Caco-2 (cell line): ENCODE data around the gene RIN3. TPM values are rescaled to one million over a fixed set of nuclear protein-coding genes. Genes with fewer than 3 reads are reported as not detected.

Experiments
- BruUV-seq: library from RNA; stranded (reverse); fragments of 400-500 nt; replicated peaks from 2 replicates; lab custom pipeline; 2021; lab: Mats Ljungman, UMichigan
- CTCF ChIA-PET: fragments of 300-600 bp; sonication (Branson Sonifier 250); formaldehyde crosslinking; loops from one replicate; lab custom pipeline; 2022; ENCODE audit warnings: antibody characterized with exemption; lab: Charles Lee
- POLR2A ChIA-PET: fragments of 300-600 bp; sonication (Branson Sonifier 250); formaldehyde crosslinking; loops from one replicate; lab custom pipeline; 2022; ENCODE audit warnings: antibody characterized with exemption; lab: Charles Lee
- DNase-seq, 2 experiments: peaks; one replicate each; pipeline versions ENCODE4 v3.0.0 to v3.0.0-alpha.2; 2020 to 2022
- H3K27me3 ChIP-seq: replicated peaks from 2 replicates; pipeline ENCODE4 v1.6.0; 2011; ENCODE audit warnings: low read length; ENCODE audit not compliant: control insufficient read depth, insufficient read depth
- H3K36me3 ChIP-seq: 2 replicates; pipeline ENCODE4 v1.5.1; 2011; ENCODE audit warnings: low read length; ENCODE audit not compliant: control insufficient read depth, insufficient read depth
- H3K4me1 ChIP-seq: fragments of 250-450 bp; sonication (Bioruptor Pico); 2 replicates; pipeline ENCODE4 v1.5.1; 2020; ENCODE audit warnings: mild to moderate bottlenecking
- H3K4me3 ChIP-seq: 2 replicates; pipeline ENCODE4 v1.5.1; 2011; ENCODE audit warnings: low read depth, mild to moderate bottlenecking, control low read depth, low read length
- H3K9me3 ChIP-seq: fragments of 250-450 bp; sonication (Bioruptor Pico); 2 replicates; pipeline ENCODE4 v1.5.1; 2020; ENCODE audit warnings: mild to moderate bottlenecking, moderate library complexity
- H3K27ac Mint-ChIP-seq: one replicate; pipeline ENCODE4 v1.8.0; 2022; ENCODE audit warnings: mixed read lengths; ENCODE audit not compliant: unreplicated experiment
- H3K27me3 Mint-ChIP-seq: one replicate; pipeline ENCODE4 v1.8.0; 2022; ENCODE audit warnings: mixed read lengths; ENCODE audit not compliant: insufficient read depth, unreplicated experiment
- H3K36me3 Mint-ChIP-seq: one replicate; pipeline ENCODE4 v1.8.0; 2022; ENCODE audit warnings: mild to moderate bottlenecking, mixed read lengths; ENCODE audit not compliant: insufficient read depth, unreplicated experiment
- H3K4me1 Mint-ChIP-seq: one replicate; pipeline ENCODE4 v1.8.0; 2022; ENCODE audit warnings: low read depth, mixed read lengths; ENCODE audit not compliant: unreplicated experiment
- H3K4me3 Mint-ChIP-seq: one replicate; pipeline ENCODE4 v1.8.0; 2022; ENCODE audit warnings: mild to moderate bottlenecking, moderate library complexity, mixed read lengths; ENCODE audit not compliant: unreplicated experiment
- H3K9me3 Mint-ChIP-seq: one replicate; pipeline ENCODE4 v1.8.0; 2022; ENCODE audit warnings: mixed read lengths; ENCODE audit not compliant: unreplicated experiment
- intact Hi-C: fragments of 100-400 bp; cut with micrococcal nuclease; formaldehyde crosslinking; loops from one replicate; pipeline ENCODE4 v1.10.0; 2022; ENCODE audit not compliant: unreplicated experiment
- total RNA-seq: library from RNA; stranded (reverse); gene quantifications from 2 replicates; pipeline ENCODE4 v1.2.3, GENCODE V29; 2022
- TF ChIP-seq, protein P1 (sequence below), 2 experiments: fragments of 200-600 bp in 1 of 2; IDR thresholded peaks; 1 replicate in 1 of 2; 2 replicates in 1 of 2; pipeline versions ENCODE4 v1.5.1 to v1.8.0; 2011 to 2022; ENCODE audit warnings: antibody characterized with exemption in 1 of 2, control low read depth in 1 of 2, inconsistent platforms in 1 of 2, low read depth in 1 of 2, low read length in 1 of 2, mild to moderate bottlenecking in 1 of 2, moderate library complexity in 1 of 2; ENCODE audit not compliant: insufficient read depth in 1 of 2, severe bottlenecking in 1 of 2, unreplicated experiment in 1 of 2

RIN3 gene
- total RNA-seq, 1 experiment from 2014 or later, result 20.7 TPM

DNA sequence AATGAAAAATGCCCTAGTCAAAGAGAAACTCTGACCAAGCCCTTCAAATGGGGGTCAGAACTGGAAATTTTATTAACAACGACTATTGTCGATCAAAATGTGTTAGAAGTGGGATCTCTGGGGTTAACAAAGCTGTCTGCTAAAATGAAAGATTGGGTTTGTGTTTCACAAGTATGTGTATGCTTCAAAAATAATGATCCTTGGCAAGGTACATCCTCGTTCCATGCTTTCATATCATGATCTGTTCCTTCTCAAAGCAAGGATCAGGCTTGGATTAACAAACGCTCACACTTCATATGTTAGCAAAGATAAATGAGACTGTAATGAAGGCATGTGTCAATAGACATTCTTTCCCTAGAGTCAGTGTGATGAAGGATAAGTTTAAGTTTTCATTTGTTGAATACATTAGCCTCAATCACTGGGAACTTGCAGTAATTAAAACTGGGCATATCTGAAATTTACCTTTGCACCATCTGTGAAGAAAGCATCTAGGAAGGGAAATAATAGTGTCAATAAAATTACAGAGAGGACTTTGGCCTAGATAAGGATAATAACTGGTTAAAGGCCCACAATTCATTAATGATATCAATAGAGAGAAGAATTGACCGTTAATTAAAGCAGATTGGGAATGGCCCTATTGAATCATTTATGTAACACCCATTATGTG, 91.8 kb downstream of the RIN3 start:
- no peak for DNase-seq
- Histone ChIP-seq H3K27me3 (no peaks in the 10 kb centered on the region), H3K9me3 (no peaks in the 10 kb centered on the region), H3K4me3 (no peak overlapping the region), H3K4me1 (no peaks in the 10 kb centered on the region), H3K36me3 (no peaks in the 10 kb centered on the region)
- Mint-ChIP-seq H3K27me3 (no peaks in the 10 kb centered on the region), H3K9me3 (no peaks in the 10 kb centered on the region), H3K27ac (no peak overlapping the region), H3K4me1 (no peaks in the 10 kb centered on the region), H3K36me3 (peaks cover 8% of the 10 kb centered on the region), H3K4me3 (no peak overlapping the region)
- no TSS peak for BruUV-seq
- ChIA-PET POLR2A (no interaction called here), CTCF (interaction anchor here (0.6 kb wide), 1 partner anchor 508 kb away, joined by 3 read pairs; no protein-coding TSS in a partner anchor)
- intact Hi-C loops, result no loop called here
- TF ChIP-seq, protein P1, sequence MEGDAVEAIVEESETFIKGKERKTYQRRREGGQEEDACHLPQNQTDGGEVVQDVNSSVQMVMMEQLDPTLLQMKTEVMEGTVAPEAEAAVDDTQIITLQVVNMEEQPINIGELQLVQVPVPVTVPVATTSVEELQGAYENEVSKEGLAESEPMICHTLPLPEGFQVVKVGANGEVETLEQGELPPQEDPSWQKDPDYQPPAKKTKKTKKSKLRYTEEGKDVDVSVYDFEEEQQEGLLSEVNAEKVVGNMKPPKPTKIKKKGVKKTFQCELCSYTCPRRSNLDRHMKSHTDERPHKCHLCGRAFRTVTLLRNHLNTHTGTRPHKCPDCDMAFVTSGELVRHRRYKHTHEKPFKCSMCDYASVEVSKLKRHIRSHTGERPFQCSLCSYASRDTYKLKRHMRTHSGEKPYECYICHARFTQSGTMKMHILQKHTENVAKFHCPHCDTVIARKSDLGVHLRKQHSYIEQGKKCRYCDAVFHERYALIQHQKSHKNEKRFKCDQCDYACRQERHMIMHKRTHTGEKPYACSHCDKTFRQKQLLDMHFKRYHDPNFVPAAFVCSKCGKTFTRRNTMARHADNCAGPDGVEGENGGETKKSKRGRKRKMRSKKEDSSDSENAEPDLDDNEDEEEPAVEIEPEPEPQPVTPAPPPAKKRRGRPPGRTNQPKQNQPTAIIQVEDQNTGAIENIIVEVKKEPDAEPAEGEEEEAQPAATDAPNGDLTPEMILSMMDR (IDR thresholded peaks at IDR 0.05; ENCODE audit: insufficient read depth in 1 of 2, low read depth in 1 of 2, low read length in 1 of 2, severe bottlenecking in 1 of 2, unreplicated experiment in 1 of 2), result no peak

DNA sequence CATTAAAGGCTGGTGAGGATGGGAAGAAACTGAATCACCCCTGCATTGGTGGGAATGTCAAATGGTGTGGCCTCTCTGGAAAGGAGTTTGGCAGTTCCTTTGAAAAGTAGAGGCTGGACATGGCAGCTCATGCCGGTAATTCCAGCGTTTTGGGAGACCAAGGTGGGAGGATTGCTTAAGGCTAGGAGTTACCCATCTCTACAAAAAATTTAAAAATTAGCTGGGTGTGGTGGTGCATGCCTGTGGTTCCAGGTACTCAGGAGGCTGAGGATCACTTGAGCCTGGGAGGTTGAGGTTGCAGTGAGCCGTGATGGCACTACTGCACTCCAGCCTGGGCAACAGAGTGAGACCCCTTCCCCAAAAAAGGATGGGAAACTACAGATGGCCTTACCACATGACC, 93.7 kb downstream of the RIN3 start:
- no peaks in the 10 kb centered on the region for H3K36me3 ChIP-seq
- no peaks in the 10 kb centered on the region for H3K9me3 ChIP-seq
- no TSS peak for BruUV-seq
- CTCF ChIA-PET, result no interaction called here
- H3K4me1 ChIP-seq, result no peaks in the 10 kb centered on the region
- Mint-ChIP-seq H3K4me3 (no peak overlapping the region), H3K9me3 (no peaks in the 10 kb centered on the region), H3K27me3 (no peaks in the 10 kb centered on the region), H3K27ac (no peak overlapping the region), H3K4me1 (no peaks in the 10 kb centered on the region), H3K36me3 (peaks cover 9% of the 10 kb centered on the region)
- no peak for DNase-seq
- intact Hi-C loops, result no loop called here
- no peak overlapping the region for H3K4me3 ChIP-seq
- TF ChIP-seq, protein P1 (IDR thresholded peaks at IDR 0.05; ENCODE audit: insufficient read depth in 1 of 2, low read depth in 1 of 2, low read length in 1 of 2, severe bottlenecking in 1 of 2, unreplicated experiment in 1 of 2), result no peak
- POLR2A ChIA-PET, result no interaction called here
- no peaks in the 10 kb centered on the region for H3K27me3 ChIP-seq

DNA sequence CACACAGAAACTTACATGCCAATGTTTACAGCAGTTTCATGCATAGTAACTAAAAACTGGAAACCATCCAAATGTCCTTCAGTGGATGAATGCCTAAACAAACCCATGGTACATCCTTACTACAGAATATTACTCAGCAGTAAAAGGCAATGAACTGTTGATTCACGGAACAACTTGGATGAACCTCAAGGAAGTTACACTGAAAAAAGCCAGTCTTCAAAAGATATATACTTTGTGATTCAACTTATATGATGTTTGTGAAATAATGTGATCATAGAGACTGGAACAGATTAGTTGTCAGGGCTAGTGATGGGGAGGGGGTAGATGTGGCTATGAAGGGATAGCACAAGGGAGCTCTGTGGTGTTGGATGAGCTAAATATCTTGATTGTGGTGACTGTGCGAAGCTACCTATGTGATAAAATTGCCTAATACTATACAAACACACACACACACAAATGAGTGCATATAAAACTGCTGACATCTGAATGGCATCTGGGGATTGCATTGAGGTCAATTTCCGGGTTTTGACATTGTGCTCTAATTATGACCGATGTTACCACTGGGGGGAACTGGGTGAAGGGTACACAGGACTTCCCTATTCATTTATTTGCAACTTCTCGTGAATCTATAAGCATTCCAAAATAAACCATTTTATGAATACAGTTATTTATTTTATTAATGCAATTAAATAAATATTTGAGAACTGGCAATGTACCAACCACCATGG, 94.3 kb downstream of the RIN3 start:
- H3K4me1 ChIP-seq, result no peaks in the 10 kb centered on the region
- Mint-ChIP-seq H3K9me3 (no peaks in the 10 kb centered on the region), H3K36me3 (peaks cover 13% of the 10 kb centered on the region), H3K27me3 (no peaks in the 10 kb centered on the region), H3K27ac (no peak overlapping the region), H3K4me1 (no peaks in the 10 kb centered on the region), H3K4me3 (no peak overlapping the region)
- BruUV-seq, result no TSS peak
- no peak overlapping the region for H3K4me3 ChIP-seq
- intact Hi-C loops, result no loop called here
- H3K27me3 ChIP-seq, result no peaks in the 10 kb centered on the region
- H3K9me3 ChIP-seq, result no peaks in the 10 kb centered on the region
- DNase-seq, result no peak
- TF ChIP-seq, protein P1 (IDR thresholded peaks at IDR 0.05; ENCODE audit: insufficient read depth in 1 of 2, low read depth in 1 of 2, low read length in 1 of 2, severe bottlenecking in 1 of 2, unreplicated experiment in 1 of 2), result no peak
- CTCF ChIA-PET, result interaction anchor here (0.6 kb wide), 1 partner anchor 97 kb away, joined by 3 read pairs; no protein-coding TSS in a partner anchor
- POLR2A ChIA-PET, result no interaction called here
- H3K36me3 ChIP-seq, result no peaks in the 10 kb centered on the region
